SK-N-MC (cell line): ENCODE measurements around the gene KCNAB1.
"Not testable (repeated sequence)": the region's sequence is repeated elsewhere in the genome, so short reads cannot be mapped to it uniquely, and the experiment has no call there.

Experiments
- EZH2 ChIP-seq: fragments of 200-600 bp; sonication (generic); IDR thresholded peaks from one replicate; pipeline ENCODE4 v1.6.1; 2017; ENCODE audit warnings: antibody characterized with exemption
- POLR2AphosphoS5 ChIP-seq: IDR thresholded peaks from 2 replicates; pipeline ENCODE4 v1.6.1; 2012; ENCODE audit warnings: mild to moderate bottlenecking, low read depth, low read length, borderline replicate concordance

- TF ChIP-seq EZH2, POLR2AphosphoS5: not testable (repeated sequence)
Measured at GRCh38 chr3:156072950-156073657, 47.3 kb upstream of the KCNAB1 start.
